Sigmoid colon (tissue), 4 donors: Measurements from ENCODE around the gene GALNT10.

Source experiments
- EP300 ChIP-seq, 4 donors: sonication (generic); formaldehyde crosslinking; IDR thresholded peaks; one replicate each; pipeline ENCODE4 v1.6.1; 2017; ENCODE audit warnings: antibody characterized with exemption in 4 of 4
- POLR2A ChIP-seq, 2 donors: fragments of 450-650 bp; IDR thresholded peaks; one replicate each; pipeline ENCODE4 v1.6.1; 2016; ENCODE audit warnings: antibody characterized with exemption in 2 of 2, mild to moderate bottlenecking in 2 of 2, moderate library complexity in 2 of 2
- POLR2AphosphoS5 ChIP-seq, 4 donors: sonication (generic); formaldehyde crosslinking; IDR thresholded peaks; one replicate each; pipeline ENCODE4 v1.6.1; 2017; ENCODE audit warnings: antibody characterized with exemption in 4 of 4
- TF ChIP-seq, protein P1 (sequence below), 4 experiments: fragments of 450-650 bp in 3 of 4; fragments of 200-600 bp in 1 of 4; IDR thresholded peaks; one replicate each; pipeline ENCODE4 v1.5.1; 2016 to 2019; ENCODE audit warnings: antibody characterized with exemption in 4 of 4, mild to moderate bottlenecking in 3 of 4, moderate library complexity in 2 of 4

DNA sequence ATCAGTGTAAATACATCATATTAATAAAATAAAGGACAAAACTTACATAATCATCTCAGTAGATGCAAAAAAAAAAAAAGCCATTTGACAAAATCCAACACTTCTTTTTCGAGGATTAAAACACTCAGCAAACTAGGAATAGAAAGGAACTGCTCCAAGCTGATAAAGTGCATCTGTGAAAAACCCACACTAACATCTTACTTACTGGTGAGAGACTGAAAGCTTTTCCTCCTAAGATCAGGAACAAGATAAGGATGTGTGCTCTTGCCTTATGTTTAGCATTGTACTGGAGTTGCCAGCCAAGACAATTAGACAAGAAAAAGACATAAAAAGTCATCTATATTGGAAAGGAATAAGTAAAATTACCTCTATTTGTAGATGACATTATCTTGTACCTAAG lies 135.0 kb downstream of the GALNT10 start:
- TF ChIP-seq POLR2A (IDR thresholded peaks at IDR 0.05): no peak
- TF ChIP-seq, protein P1, sequence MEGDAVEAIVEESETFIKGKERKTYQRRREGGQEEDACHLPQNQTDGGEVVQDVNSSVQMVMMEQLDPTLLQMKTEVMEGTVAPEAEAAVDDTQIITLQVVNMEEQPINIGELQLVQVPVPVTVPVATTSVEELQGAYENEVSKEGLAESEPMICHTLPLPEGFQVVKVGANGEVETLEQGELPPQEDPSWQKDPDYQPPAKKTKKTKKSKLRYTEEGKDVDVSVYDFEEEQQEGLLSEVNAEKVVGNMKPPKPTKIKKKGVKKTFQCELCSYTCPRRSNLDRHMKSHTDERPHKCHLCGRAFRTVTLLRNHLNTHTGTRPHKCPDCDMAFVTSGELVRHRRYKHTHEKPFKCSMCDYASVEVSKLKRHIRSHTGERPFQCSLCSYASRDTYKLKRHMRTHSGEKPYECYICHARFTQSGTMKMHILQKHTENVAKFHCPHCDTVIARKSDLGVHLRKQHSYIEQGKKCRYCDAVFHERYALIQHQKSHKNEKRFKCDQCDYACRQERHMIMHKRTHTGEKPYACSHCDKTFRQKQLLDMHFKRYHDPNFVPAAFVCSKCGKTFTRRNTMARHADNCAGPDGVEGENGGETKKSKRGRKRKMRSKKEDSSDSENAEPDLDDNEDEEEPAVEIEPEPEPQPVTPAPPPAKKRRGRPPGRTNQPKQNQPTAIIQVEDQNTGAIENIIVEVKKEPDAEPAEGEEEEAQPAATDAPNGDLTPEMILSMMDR (IDR thresholded peaks at IDR 0.05): no peak
- no peak for TF ChIP-seq POLR2AphosphoS5 (IDR thresholded peaks at IDR 0.05)
- no peak for TF ChIP-seq EP300 (IDR thresholded peaks at IDR 0.05)
